IMR-90 (cell line): ENCODE measurements around the gene USP33. TPM values are rescaled to one million over a fixed set of nuclear protein-coding genes. Genes with fewer than 3 reads are reported as not detected.

Experiments
- ATAC-seq: fragments of 200-7000 bp; cut with Tn5 transposase; 2 replicates; pipeline ENCODE4 v1.9.1; 2020; ENCODE audit warnings: low read depth, mild to moderate bottlenecking, moderate library complexity
- BruUV-seq: library from RNA; stranded (reverse); fragments of 400-500 nt; replicated peaks from 2 replicates; lab custom pipeline; 2021; lab: Mats Ljungman, UMichigan
- CTCF ChIA-PET: fragments of 300-600 bp; formaldehyde crosslinking; extraction: SDS; loops from one replicate; lab custom pipeline; 2021; ENCODE audit warnings: antibody characterized with exemption; lab: Yijun Ruan, JAX
- POLR2A ChIA-PET: fragments of 300-600 bp; sonication (Branson Sonifier 250); formaldehyde crosslinking; loops from one replicate; lab custom pipeline; 2022; ENCODE audit warnings: antibody characterized with exemption; ENCODE audit not compliant: unreplicated experiment; lab: Charles Lee
- DNase-seq: peaks from one replicate; pipeline ENCODE4 v3.0.0; 2013
- H2AFZ ChIP-seq: replicated peaks from 2 replicates; pipeline ENCODE3; 2013; ENCODE audit warnings: low read length, mild to moderate bottlenecking; ENCODE audit not compliant: poor library complexity
- H2AK5ac ChIP-seq: 2 replicates; pipeline ENCODE4 v1.6.1; 2013; ENCODE audit warnings: low read depth, low read length, inconsistent platforms
- H2AK9ac ChIP-seq: replicated peaks from 2 replicates; pipeline ENCODE3; 2013; ENCODE audit warnings: mild to moderate bottlenecking, low read depth, low read length, moderate library complexity; ENCODE audit not compliant: poor library complexity
- H2BK120ac ChIP-seq: 2 replicates; pipeline ENCODE4 v1.6.1; 2013; ENCODE audit warnings: low read depth, low read length, inconsistent platforms
- H2BK15ac ChIP-seq: 3 replicates; pipeline ENCODE4 v1.6.1; 2013; ENCODE audit warnings: low read depth, low read length, inconsistent platforms
- H2BK20ac ChIP-seq: 2 replicates; pipeline ENCODE4 v1.6.1; 2013; ENCODE audit warnings: low read depth, mild to moderate bottlenecking, inconsistent platforms, low read length, moderate library complexity
- H2BK5ac ChIP-seq: 2 replicates; pipeline ENCODE4 v1.6.1; 2013; ENCODE audit warnings: mild to moderate bottlenecking, low read depth, low read length, inconsistent platforms; ENCODE audit not compliant: poor library complexity, severe bottlenecking
- H3K14ac ChIP-seq: replicated peaks from 2 replicates; pipeline ENCODE4 v1.6.1; 2013; ENCODE audit warnings: low read depth, low read length, inconsistent platforms
- H3K18ac ChIP-seq: 2 replicates; pipeline ENCODE4 v1.6.1; 2013; ENCODE audit warnings: low read depth, low read length, control low read depth
- H3K23ac ChIP-seq: 2 replicates; pipeline ENCODE4 v1.6.1; 2013; ENCODE audit warnings: low read depth, low read length, inconsistent platforms
- H3K27ac ChIP-seq: 2 replicates; pipeline ENCODE4 v1.5.1; 2013; ENCODE audit warnings: mild to moderate bottlenecking, control low read depth, low read length; ENCODE audit not compliant: insufficient read depth
- H3K27me3 ChIP-seq: 2 replicates; pipeline ENCODE4 v1.6.1; 2013; ENCODE audit warnings: low read length; ENCODE audit not compliant: control insufficient read depth, insufficient read depth
- H3K36me3 ChIP-seq: 2 replicates; pipeline ENCODE4 v1.6.1; 2013; ENCODE audit warnings: low read length, mixed read lengths; ENCODE audit not compliant: control insufficient read depth, insufficient read depth
- H3K4ac ChIP-seq: 2 replicates; pipeline ENCODE4 v1.6.1; 2013; ENCODE audit warnings: low read depth, low read length, inconsistent platforms
- H3K4me1 ChIP-seq: 2 replicates; pipeline ENCODE4 v1.6.1; 2013; ENCODE audit warnings: low read length, mixed read lengths; ENCODE audit not compliant: control insufficient read depth, insufficient read depth
- H3K4me2 ChIP-seq: 2 replicates; pipeline ENCODE4 v1.6.1; 2013; ENCODE audit warnings: low read depth, mild to moderate bottlenecking, control low read depth, low read length, moderate library complexity
- H3K4me3 ChIP-seq: 2 replicates; pipeline ENCODE4 v1.5.1; 2013; ENCODE audit warnings: low read depth, mild to moderate bottlenecking, control low read depth, low read length, moderate library complexity; ENCODE audit not compliant: insufficient read depth
- H3K56ac ChIP-seq: 2 replicates; pipeline ENCODE4 v1.6.1; 2013; ENCODE audit warnings: low read length, inconsistent platforms; ENCODE audit not compliant: insufficient read depth; ENCODE audit errors: extremely low read depth
- H3K79me1 ChIP-seq, 2 experiments: 2 replicates each; pipeline ENCODE4 v1.6.1; 2013; ENCODE audit warnings: low read length in 2 of 2, inconsistent platforms in 1 of 2, low read depth in 1 of 2
- H3K9ac ChIP-seq: 2 replicates; pipeline ENCODE4 v1.6.1; 2013; ENCODE audit warnings: low read depth, low read length, control low read depth
- H3K9me1 ChIP-seq: 2 replicates; pipeline ENCODE4 v1.6.1; 2013; ENCODE audit warnings: low read length, inconsistent platforms; ENCODE audit not compliant: insufficient read depth
- H3K9me3 ChIP-seq: 2 replicates; pipeline ENCODE4 v1.6.1; 2013; ENCODE audit warnings: low read length; ENCODE audit not compliant: control insufficient read depth, insufficient read depth
- H4K20me1 ChIP-seq: 2 replicates; pipeline ENCODE4 v1.6.1; 2013; ENCODE audit warnings: low read length, inconsistent platforms; ENCODE audit not compliant: insufficient read depth
- H4K5ac ChIP-seq: 2 replicates; pipeline ENCODE4 v1.6.1; 2013; ENCODE audit warnings: mild to moderate bottlenecking, low read depth, low read length, control low read depth
- H4K8ac ChIP-seq, 2 experiments: 2 replicates each; pipeline ENCODE4 v1.6.1; 2013; ENCODE audit warnings: low read depth in 2 of 2, low read length in 2 of 2, control low read depth in 1 of 2, inconsistent platforms in 1 of 2
- H4K91ac ChIP-seq: 2 replicates; pipeline ENCODE4 v1.6.1; 2013; ENCODE audit warnings: low read depth, low read length, inconsistent platforms; ENCODE audit not compliant: insufficient read depth
- BHLHE40 ChIP-seq: fragments of 150-350 bp; IDR thresholded peaks from 2 replicates; pipeline ENCODE4 v1.6.1; 2016; ENCODE audit warnings: mild to moderate bottlenecking, low read depth, low read length
- CEBPB ChIP-seq: IDR thresholded peaks from 2 replicates; pipeline ENCODE4 v1.6.1; 2012; ENCODE audit warnings: low read depth, low read length, improper control_type of control experiment
- FOS ChIP-seq: fragments of 150-350 bp; IDR thresholded peaks from 2 replicates; pipeline ENCODE4 v1.6.1; 2016; ENCODE audit warnings: low read depth, low read length
- NFE2L2 ChIP-seq: fragments of 150-350 bp; IDR thresholded peaks from 2 replicates; pipeline ENCODE4 v1.6.1; 2016; ENCODE audit warnings: low read depth, mild to moderate bottlenecking, low read length
- POLR2A ChIP-seq: IDR thresholded peaks from 2 replicates; pipeline ENCODE4 v1.6.1; 2012; ENCODE audit warnings: mild to moderate bottlenecking, low read depth, low read length
- RAD21 ChIP-seq: IDR thresholded peaks from 2 replicates; pipeline ENCODE4 v1.6.1; 2012; ENCODE audit warnings: low read length, improper control_type of control experiment
- RCOR1 ChIP-seq: IDR thresholded peaks from 2 replicates; pipeline ENCODE4 v1.6.1; 2012; ENCODE audit warnings: mild to moderate bottlenecking, low read length, improper control_type of control experiment; ENCODE audit not compliant: insufficient replicate concordance
- RFX5 ChIP-seq: IDR thresholded peaks from 2 replicates; pipeline ENCODE4 v1.8.0; 2012; ENCODE audit warnings: low read depth, mild to moderate bottlenecking, low read length, moderate library complexity
- SMC3 ChIP-seq: fragments of 150-350 bp; IDR thresholded peaks from 2 replicates; pipeline ENCODE4 v1.6.1; 2016; ENCODE audit warnings: low read depth, mild to moderate bottlenecking, antibody characterized with exemption, low read length, moderate library complexity
- USF2 ChIP-seq: fragments of 150-350 bp; IDR thresholded peaks from 2 replicates; pipeline ENCODE4 v1.6.1; 2017; ENCODE audit warnings: mild to moderate bottlenecking, antibody characterized with exemption, low read length, low read depth
- WGBS, 2 experiments: methylation state at CpG; one replicate each; pipeline versions ENCODE4 v1.1.5 to v1.1.7; 2013; ENCODE audit warnings: missing lambda C conversion rate in 2 of 2; ENCODE audit not compliant: insufficient read length in 1 of 2; ENCODE audit errors: extremely low coverage in 2 of 2; 5-methylcytosine and 5-hydroxymethylcytosine counted together
- dilution Hi-C: fragments of 300-500 bp; cut with HindIII; formaldehyde crosslinking; loops from one replicate; pipeline ENCODE4 v1.14.3; 2018; ENCODE audit warnings: low sequenced_read_pairs; ENCODE audit not compliant: unreplicated experiment
- in situ Hi-C: fragments of 300-500 bp; cut with MboI; formaldehyde crosslinking; loops from 3 replicates; pipeline ENCODE4 v1.14.3; 2019; ENCODE audit warnings: low sequenced_read_pairs, inconsistent platforms, mixed read lengths
- intact Hi-C: fragments of 100-400 bp; cut with micrococcal nuclease; formaldehyde crosslinking; loops from 2 replicates; pipeline ENCODE4 v1.10.0; 2022
- polyA plus RNA-seq, 3 experiments: library from polyadenylated mRNA; depleted of rRNA; stranded (reverse); fragments of >200 nt; gene quantifications; 2 replicates each; pipeline ENCODE4 v1.2.3, GENCODE V29; 2012; ENCODE audit warnings: low replicate concordance in 1 of 3
- total RNA-seq: library from RNA; depleted of rRNA; stranded (reverse); fragments of >200 nt; gene quantifications from 2 replicates; pipeline ENCODE4 v1.2.3, GENCODE V29; 2012

USP33 gene
- total and polyA plus RNA-seq, 2 of the 4 experiments (the other 2 are of a cell fraction), result 33.7 to 64.5 TPM

GRCh38 chr1:77678660-77679610, 80.7 kb downstream of the USP33 start:
- Histone ChIP-seq H2BK20ac (no peak overlapping the region), H3K4me3 (no peak overlapping the region), H3K23ac (no peak overlapping the region), H3K27ac (no peak overlapping the region), H3K56ac (no peak overlapping the region), H3K79me1 (peaks cover 3 to 25% of the 10 kb centered on the region in 2 experiments; a peak in 2 of 4 replicates), H3K27me3 (no peaks in the 10 kb centered on the region), H4K20me1 (peaks cover 22% of the 10 kb centered on the region; the same call in 1 of the 2 replicates), H3K9ac (no peak overlapping the region), H4K5ac (no peak overlapping the region), H2AFZ (no peak overlapping the region), H3K9me1 (0 out of 2 replicates have a peak, but pooled peaks cover 4% of the 10 kb centered on the region), H2AK5ac (no peak overlapping the region), H2BK5ac (no peak overlapping the region), H3K4me1 (peaks cover 7% of the 10 kb centered on the region), H3K9me3 (no peaks in the 10 kb centered on the region), H3K18ac (no peak overlapping the region), H3K4ac (no peak overlapping the region), H2AK9ac (no peak overlapping the region), H3K36me3 (no peaks in the 10 kb centered on the region), H4K8ac (no peak overlapping the region), H3K14ac (no peak overlapping the region), H4K91ac (no peak overlapping the region), H2BK120ac (no peak overlapping the region), H3K4me2 (no peak overlapping the region), H2BK15ac (no peak overlapping the region)
- ATAC-seq (no peak), DNase-seq (no peak)
- BruUV-seq, result no TSS peak
- dilution Hi-C loops, result no loop called here
- intact Hi-C loops, result loop anchor here (1.0 kb wide), 1 partner anchor 13 kb away; no protein-coding TSS in a partner anchor
- ChIA-PET POLR2A (no interaction called here), CTCF (interaction anchor here (0.6 kb wide), 1 partner anchor 74 kb away, joined by 3 read pairs; no protein-coding TSS in a partner anchor)
- WGBS, 2 experiments, result 80% methylated on average over 1 of the region's 5 CpGs; no CpG with 5 or more reads in 1 of the 2 experiments
- TF ChIP-seq RFX5, result no peak
- TF ChIP-seq NFE2L2, result no peak
- no peak for TF ChIP-seq RAD21
- no peak for TF ChIP-seq CEBPB
- no peak for TF ChIP-seq USF2
- TF ChIP-seq SMC3, result no peak
- no peak for TF ChIP-seq BHLHE40
- no peak for TF ChIP-seq POLR2A
- TF ChIP-seq FOS, result no peak
- TF ChIP-seq RCOR1, result no peak
- in situ Hi-C loops, result no loop called here
